Calu3 (cell line): Measurements from ENCODE around the gene CASP1. TPM values are rescaled to one million over a fixed set of nuclear protein-coding genes. Genes with fewer than 3 reads are reported as not detected.

Source experiments
- BruUV-seq: library from RNA; stranded (reverse); fragments of 400-500 nt; replicated peaks from 2 replicates; lab custom pipeline; 2021; lab: Mats Ljungman, UMichigan
- CTCF ChIA-PET: fragments of 300-600 bp; sonication (Branson Sonifier 250); formaldehyde crosslinking; loops from one replicate; lab custom pipeline; 2022; ENCODE audit warnings: antibody characterized with exemption; lab: Charles Lee
- DNase-seq: peaks from one replicate; pipeline ENCODE4 v3.0.0; 2022
- H3K27ac Mint-ChIP-seq: one replicate; pipeline ENCODE4 v1.8.0; 2022; ENCODE audit warnings: mixed read lengths; ENCODE audit not compliant: unreplicated experiment
- H3K27me3 Mint-ChIP-seq: one replicate; pipeline ENCODE4 v1.8.0; 2022; ENCODE audit warnings: mixed read lengths; ENCODE audit not compliant: unreplicated experiment
- H3K36me3 Mint-ChIP-seq: one replicate; pipeline ENCODE4 v1.8.0; 2022; ENCODE audit warnings: mild to moderate bottlenecking, moderate library complexity, mixed read lengths; ENCODE audit not compliant: insufficient read depth, unreplicated experiment
- H3K4me1 Mint-ChIP-seq: one replicate; pipeline ENCODE4 v1.8.0; 2022; ENCODE audit warnings: mild to moderate bottlenecking, low read depth, mixed read lengths; ENCODE audit not compliant: unreplicated experiment
- H3K4me3 Mint-ChIP-seq: one replicate; pipeline ENCODE4 v1.8.0; 2022; ENCODE audit warnings: mild to moderate bottlenecking, low read depth, moderate library complexity, mixed read lengths; ENCODE audit not compliant: unreplicated experiment
- H3K9me3 Mint-ChIP-seq: one replicate; pipeline ENCODE4 v1.8.0; 2022; ENCODE audit warnings: low read depth, mixed read lengths; ENCODE audit not compliant: unreplicated experiment
- intact Hi-C: fragments of 100-400 bp; cut with micrococcal nuclease; formaldehyde crosslinking; loops from one replicate; pipeline ENCODE4 v1.10.0; 2022; ENCODE audit not compliant: unreplicated experiment
- total RNA-seq: library from RNA; stranded (reverse); gene quantifications from 2 replicates; pipeline ENCODE4 v1.2.3, GENCODE V29; 2022
- TF ChIP-seq, protein P1 (sequence below): fragments of 200-600 bp; IDR thresholded peaks from one replicate; pipeline ENCODE4 v1.8.0; 2022; ENCODE audit warnings: antibody characterized with exemption; ENCODE audit not compliant: unreplicated experiment

CASP1 gene
- total RNA-seq, 1 experiment from 2014 or later: 10.1 TPM

DNA sequence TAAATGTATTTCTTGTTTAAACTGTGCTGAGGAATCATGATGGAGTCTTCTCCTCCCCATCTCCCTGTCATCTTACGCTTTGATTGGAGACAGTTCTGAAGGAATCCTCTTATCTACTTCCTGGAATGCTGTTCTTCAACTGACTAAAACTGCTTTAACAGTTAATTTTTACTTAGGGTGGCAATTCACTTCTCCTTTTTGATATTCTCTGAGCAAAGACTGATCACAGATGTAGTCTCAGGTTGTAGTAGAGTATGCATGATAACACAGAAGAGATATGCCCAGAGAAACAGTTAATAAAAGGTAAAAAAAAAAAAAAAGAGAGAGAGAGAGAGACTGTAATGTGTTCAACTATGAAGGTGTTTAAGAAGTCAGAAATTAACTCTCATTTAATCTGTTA is 10.6 kb downstream of the CASP1 start:
- TF ChIP-seq, protein P1, sequence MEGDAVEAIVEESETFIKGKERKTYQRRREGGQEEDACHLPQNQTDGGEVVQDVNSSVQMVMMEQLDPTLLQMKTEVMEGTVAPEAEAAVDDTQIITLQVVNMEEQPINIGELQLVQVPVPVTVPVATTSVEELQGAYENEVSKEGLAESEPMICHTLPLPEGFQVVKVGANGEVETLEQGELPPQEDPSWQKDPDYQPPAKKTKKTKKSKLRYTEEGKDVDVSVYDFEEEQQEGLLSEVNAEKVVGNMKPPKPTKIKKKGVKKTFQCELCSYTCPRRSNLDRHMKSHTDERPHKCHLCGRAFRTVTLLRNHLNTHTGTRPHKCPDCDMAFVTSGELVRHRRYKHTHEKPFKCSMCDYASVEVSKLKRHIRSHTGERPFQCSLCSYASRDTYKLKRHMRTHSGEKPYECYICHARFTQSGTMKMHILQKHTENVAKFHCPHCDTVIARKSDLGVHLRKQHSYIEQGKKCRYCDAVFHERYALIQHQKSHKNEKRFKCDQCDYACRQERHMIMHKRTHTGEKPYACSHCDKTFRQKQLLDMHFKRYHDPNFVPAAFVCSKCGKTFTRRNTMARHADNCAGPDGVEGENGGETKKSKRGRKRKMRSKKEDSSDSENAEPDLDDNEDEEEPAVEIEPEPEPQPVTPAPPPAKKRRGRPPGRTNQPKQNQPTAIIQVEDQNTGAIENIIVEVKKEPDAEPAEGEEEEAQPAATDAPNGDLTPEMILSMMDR: no peak
- BruUV-seq: no TSS peak
- Mint-ChIP-seq H3K9me3 (no peaks in the 10 kb centered on the region), H3K4me3 (no peak overlapping the region), H3K4me1 (no peaks in the 10 kb centered on the region), H3K36me3 (no peaks in the 10 kb centered on the region), H3K27ac (no peak overlapping the region), H3K27me3 (no peaks in the 10 kb centered on the region)
- CTCF ChIA-PET: no interaction called here
- intact Hi-C loops: no loop called here
- DNase-seq: no peak

DNA sequence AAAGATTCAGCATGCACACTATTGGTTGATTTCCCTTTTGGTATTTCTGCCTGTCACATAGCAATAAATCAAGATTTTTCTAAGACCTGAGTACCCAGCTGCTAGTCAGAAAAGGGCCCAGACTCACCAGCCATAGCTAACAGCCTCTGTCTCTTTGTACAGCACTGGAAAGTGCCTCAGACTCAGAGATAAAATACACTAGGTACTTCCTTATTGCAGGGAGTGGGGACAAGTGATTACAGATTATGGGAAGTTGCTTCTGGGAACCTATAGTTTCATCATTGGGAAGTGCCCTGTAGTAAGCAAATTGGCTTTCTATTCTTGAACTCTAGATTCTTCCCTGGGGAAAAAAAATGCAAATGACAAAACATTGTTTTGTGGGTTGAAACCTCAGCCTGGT is 11.9 kb downstream of the CASP1 start, which contains the start of gene CASP5:
Gene CASP5 (minus strand): TSS at position 166 of the 400 bp plus-strand sequence. CDS start 32 bp downstream, at position 134.
- H3K27ac Mint-ChIP-seq: no peak within 1 kb of the TSS

DNA sequence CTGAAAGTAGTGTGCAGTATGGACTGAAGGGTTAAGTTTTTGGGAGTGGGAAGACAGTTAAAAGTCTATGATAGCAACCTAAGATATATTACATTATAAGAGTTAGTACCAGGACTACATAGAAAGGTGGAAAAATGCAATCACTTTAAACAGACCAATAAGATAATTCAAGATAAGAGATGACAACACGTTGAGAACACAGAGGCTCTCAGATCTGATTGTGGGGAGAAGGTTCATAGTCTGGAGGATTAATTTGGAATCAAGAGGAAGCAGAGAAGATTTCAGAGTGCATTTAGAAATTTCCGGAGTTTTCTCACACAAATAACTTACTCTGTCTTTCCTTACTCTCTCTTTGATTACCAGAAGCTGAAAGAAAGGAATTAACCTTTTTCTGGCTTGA is 12.4 kb downstream of the CASP1 start:
- CTCF ChIA-PET: no interaction called here
- H3K27me3 Mint-ChIP-seq: no peaks in the 10 kb centered on the region
- H3K4me1 Mint-ChIP-seq: no peaks in the 10 kb centered on the region
- TF ChIP-seq, protein P1: no peak
- no peak for DNase-seq
- no TSS peak for BruUV-seq
- H3K27ac Mint-ChIP-seq: no peak overlapping the region
- no peaks in the 10 kb centered on the region for H3K9me3 Mint-ChIP-seq
- H3K4me3 Mint-ChIP-seq: no peak overlapping the region
- no peaks in the 10 kb centered on the region for H3K36me3 Mint-ChIP-seq
- intact Hi-C loops: no loop called here

More for the DNA sequence above, 11.9 kb downstream of the CASP1 start, which contains the start of gene CASP5:
- Mint-ChIP-seq H3K4me3 (no peak within 1 kb of the TSS), H3K9me3 (no peaks in the 10 kb centered on the region), H3K4me1 (no peaks in the 10 kb centered on the region), H3K36me3 (no peaks in the 10 kb centered on the region), H3K27me3 (no peaks in the 10 kb centered on the region)
- no TSS peak for BruUV-seq
- intact Hi-C loops: no loop called here
- DNase-seq: no peak
- CTCF ChIA-PET: no interaction called here
- TF ChIP-seq, protein P1: no peak

DNA sequence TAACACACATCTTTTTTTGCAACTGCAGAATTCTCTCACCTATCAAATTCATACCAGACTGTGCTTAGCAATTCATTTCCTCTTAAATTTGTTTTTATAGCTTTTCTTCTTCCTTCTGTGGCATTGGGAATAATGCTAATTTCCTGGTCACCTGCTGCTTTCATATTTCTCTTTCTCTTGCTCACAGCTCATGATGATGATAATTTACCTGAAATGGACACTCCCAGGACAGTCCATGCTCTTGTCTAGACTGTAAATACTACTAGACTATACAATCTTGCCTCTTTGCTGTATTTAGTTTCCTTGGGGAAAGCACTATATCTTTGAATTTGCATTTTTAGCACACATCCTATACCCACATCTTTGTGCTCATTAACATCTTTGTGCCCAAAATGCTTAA is 27.5 kb downstream of the CASP1 start:
- no peaks in the 10 kb centered on the region for H3K4me1 Mint-ChIP-seq
- H3K27ac Mint-ChIP-seq: no peak overlapping the region
- no peaks in the 10 kb centered on the region for H3K27me3 Mint-ChIP-seq
- CTCF ChIA-PET: interaction anchor here (0.7 kb wide), 1 partner anchor 295 kb away, joined by 3 read pairs; no protein-coding TSS in a partner anchor
- no peaks in the 10 kb centered on the region for H3K36me3 Mint-ChIP-seq
- intact Hi-C loops: no loop called here
- no peak overlapping the region for H3K4me3 Mint-ChIP-seq
- DNase-seq: no peak
- TF ChIP-seq, protein P1: no peak
- no TSS peak for BruUV-seq
- H3K9me3 Mint-ChIP-seq: no peaks in the 10 kb centered on the region
